Measurements from ENCODE around the gene CFAP65.

DNA sequence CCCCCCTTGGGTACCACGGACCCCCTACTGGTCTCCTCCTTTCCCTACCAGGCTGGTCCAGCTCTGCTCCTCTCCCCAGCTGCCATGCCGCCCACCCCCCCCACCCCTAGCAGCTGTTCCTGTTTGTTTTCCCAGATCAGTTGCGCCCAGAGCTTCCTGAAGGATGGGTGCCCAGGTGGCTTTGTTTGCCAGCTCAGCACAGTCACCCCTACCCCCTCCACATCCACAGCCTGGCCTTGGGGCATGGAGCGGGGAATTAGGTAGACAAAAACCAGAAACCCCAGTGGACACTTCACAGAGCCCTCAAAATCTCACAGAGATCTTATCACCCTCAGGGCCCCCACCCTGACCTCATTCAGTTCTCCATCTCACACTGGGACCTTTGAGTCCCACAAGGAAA is 44.4 kb downstream of the CFAP65 start:
- no peak for TF ChIP-seq CTCF (IDR thresholded peaks at IDR 0.05)
- no peak for TF ChIP-seq EZH2phosphoT487 (IDR thresholded peaks at IDR 0.05)
- TF ChIP-seq EZH2 (IDR thresholded peaks at IDR 0.05) = no peak

All from neural progenitor cell (in vitro differentiated cells).